Gastroesophageal sphincter (tissue), 4 donors: ENCODE measurements around the gene MISP3. TPM values are rescaled to one million over a fixed set of nuclear protein-coding genes. Genes with fewer than 3 reads are reported as not detected.

Source experiments
- ATAC-seq: fragments of 150-250 bp; one replicate; pipeline ENCODE4 v1.9.1; 2016; ENCODE audit warnings: mild to moderate bottlenecking, moderate library complexity
- H3K27ac ChIP-seq, 4 donors: fragments of 200-600 bp; sonication (generic) in 3 of 4; 1 replicate in 3 of 4; 2 replicates in 1 of 4; pipeline ENCODE4 v1.5.1; 2016 to 2019
- H3K27me3 ChIP-seq: fragments of 200-600 bp; sonication (generic); one replicate; pipeline ENCODE4 v1.5.1; 2019
- H3K36me3 ChIP-seq, 2 donors: fragments of 200-600 bp; sonication (generic); one replicate each; pipeline ENCODE4 v1.5.1; 2019; ENCODE audit warnings: control low read depth in 1 of 2
- H3K4me1 ChIP-seq, 3 donors: fragments of 200-600 bp; sonication (generic); 1 replicate in 2 of 3; 2 replicates in 1 of 3; pipeline ENCODE4 v1.5.1; 2016 to 2019; ENCODE audit warnings: control low read depth in 2 of 3
- H3K4me3 ChIP-seq, 2 donors: fragments of 200-600 bp; sonication (generic); one replicate each; pipeline ENCODE4 v1.5.1; 2019; ENCODE audit warnings: mild to moderate bottlenecking in 1 of 2, moderate library complexity in 1 of 2
- H3K9me3 ChIP-seq, 3 donors: fragments of 200-600 bp; sonication (generic); one replicate each; pipeline ENCODE4 v1.5.1; 2017 to 2019; ENCODE audit warnings: control low read depth in 2 of 3
- CTCF ChIP-seq, 4 experiments: fragments of 200-600 bp in 2 of 4; fragments of 450-650 bp in 2 of 4; sonication (generic) in 1 of 4; IDR thresholded peaks; one replicate each; pipeline ENCODE4 v1.5.1; 2017 to 2019; ENCODE audit warnings: antibody characterized with exemption in 4 of 4, mild to moderate bottlenecking in 2 of 4, moderate library complexity in 2 of 4
- EP300 ChIP-seq: sonication (generic); formaldehyde crosslinking; IDR thresholded peaks from one replicate; pipeline ENCODE4 v1.6.1; 2017; ENCODE audit warnings: antibody characterized with exemption, mild to moderate bottlenecking
- POLR2A ChIP-seq, 2 donors: fragments of 450-650 bp; IDR thresholded peaks; one replicate each; pipeline ENCODE4 v1.6.1; 2017; ENCODE audit warnings: antibody characterized with exemption in 2 of 2, mild to moderate bottlenecking in 2 of 2, moderate library complexity in 1 of 2
- POLR2AphosphoS5 ChIP-seq: sonication (generic); formaldehyde crosslinking; IDR thresholded peaks from one replicate; pipeline ENCODE4 v1.6.1; 2017; ENCODE audit warnings: antibody characterized with exemption
- WGBS, 2 donors: methylation state at CpG; one replicate each; pipeline ENCODE4 v1.1.5; 2018; ENCODE audit warnings: low coverage in 1 of 2; 5-methylcytosine and 5-hydroxymethylcytosine counted together
- total RNA-seq, 4 donors: library from RNA; depleted of rRNA; stranded (reverse); fragments of >200 nt; gene quantifications; one replicate each; pipeline ENCODE4 v1.1.0, GENCODE V29; 2016

The MISP3 gene
- total RNA-seq, 4 donors from 2014 or later: 2.7 to 9.5 (median 5.6) TPM

GRCh38 chr19:14070268-14071050 lies 2.1 kb upstream of the MISP3 start:
- no peaks in the 10 kb centered on the region for H3K9me3 ChIP-seq
- no peak for ATAC-seq
- no peak overlapping the region for H3K27ac ChIP-seq
- no peak for TF ChIP-seq CTCF (IDR thresholded peaks at IDR 0.05)
- no peak for TF ChIP-seq POLR2A (IDR thresholded peaks at IDR 0.05)
- H3K4me1 ChIP-seq: peaks cover 0 to 40% (median 16%) of the 10 kb centered on the region in 3 donors
- no peak overlapping the region for H3K4me3 ChIP-seq
- H3K36me3 ChIP-seq: no peaks in the 10 kb centered on the region
- 98% methylated on average over 8 of the region's 43 CpGs; no CpG with 5 or more reads in 1 of the 2 donors for WGBS, 2 donors
- H3K27me3 ChIP-seq: no peaks in the 10 kb centered on the region

DNA sequence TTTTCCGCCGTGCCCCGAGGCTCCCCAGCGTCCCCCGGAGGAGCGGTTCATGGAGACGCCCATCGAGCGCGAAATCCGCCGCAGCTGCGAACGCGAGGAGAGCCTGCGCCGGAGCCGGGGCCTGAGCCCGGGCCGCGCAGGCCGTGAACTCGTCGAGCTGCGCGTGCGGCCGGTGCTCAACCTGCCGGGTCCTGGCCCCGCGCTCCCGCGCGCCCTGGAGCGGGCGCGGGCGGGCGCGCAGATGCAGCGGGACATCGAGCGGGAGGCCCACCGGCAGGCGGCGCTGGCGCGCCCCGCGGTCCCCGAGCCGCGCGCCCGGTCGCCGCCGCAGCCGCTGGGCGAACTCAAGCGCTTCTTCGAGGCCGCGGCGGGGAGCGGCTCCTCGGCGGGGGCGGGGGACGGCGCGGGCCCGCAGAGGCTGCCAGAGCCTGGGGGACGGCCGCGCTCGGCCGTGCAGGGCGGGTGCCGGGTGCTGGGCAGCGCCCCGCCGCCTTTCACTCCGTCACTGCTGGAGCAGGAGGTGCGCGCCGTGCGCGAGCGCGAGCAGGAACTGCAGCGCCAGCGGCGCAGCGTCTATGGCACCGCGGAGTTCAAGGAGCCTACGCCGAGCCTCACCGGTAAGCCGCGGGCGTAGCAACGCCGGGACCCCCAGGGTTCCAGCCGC lies 807 bp downstream of the MISP3 start:
- peak overlapping the region; percentile 71 to 95 (median 90) for H3K27ac ChIP-seq
- peaks cover 0 to 46% (median 19%) of the 10 kb centered on the region in 3 donors for H3K4me1 ChIP-seq
- H3K27me3 ChIP-seq: no peaks in the 10 kb centered on the region
- peak overlapping the region; percentile 41 to 67 for H3K4me3 ChIP-seq
- no peaks in the 10 kb centered on the region for H3K36me3 ChIP-seq
- no CpG with 5 or more reads among the region's 106 CpGs for WGBS, 2 donors
- peak in 3 of 4 experiments; percentile 39 to 95 (median 86) for TF ChIP-seq CTCF (IDR thresholded peaks at IDR 0.05)
- TF ChIP-seq EP300: no peak
- peak; percentile 53 to 72 for TF ChIP-seq POLR2A (IDR thresholded peaks at IDR 0.05)
- TF ChIP-seq POLR2AphosphoS5: peak; percentile 50
- ATAC-seq: peak; percentile 71
- H3K9me3 ChIP-seq: no peaks in the 10 kb centered on the region

DNA sequence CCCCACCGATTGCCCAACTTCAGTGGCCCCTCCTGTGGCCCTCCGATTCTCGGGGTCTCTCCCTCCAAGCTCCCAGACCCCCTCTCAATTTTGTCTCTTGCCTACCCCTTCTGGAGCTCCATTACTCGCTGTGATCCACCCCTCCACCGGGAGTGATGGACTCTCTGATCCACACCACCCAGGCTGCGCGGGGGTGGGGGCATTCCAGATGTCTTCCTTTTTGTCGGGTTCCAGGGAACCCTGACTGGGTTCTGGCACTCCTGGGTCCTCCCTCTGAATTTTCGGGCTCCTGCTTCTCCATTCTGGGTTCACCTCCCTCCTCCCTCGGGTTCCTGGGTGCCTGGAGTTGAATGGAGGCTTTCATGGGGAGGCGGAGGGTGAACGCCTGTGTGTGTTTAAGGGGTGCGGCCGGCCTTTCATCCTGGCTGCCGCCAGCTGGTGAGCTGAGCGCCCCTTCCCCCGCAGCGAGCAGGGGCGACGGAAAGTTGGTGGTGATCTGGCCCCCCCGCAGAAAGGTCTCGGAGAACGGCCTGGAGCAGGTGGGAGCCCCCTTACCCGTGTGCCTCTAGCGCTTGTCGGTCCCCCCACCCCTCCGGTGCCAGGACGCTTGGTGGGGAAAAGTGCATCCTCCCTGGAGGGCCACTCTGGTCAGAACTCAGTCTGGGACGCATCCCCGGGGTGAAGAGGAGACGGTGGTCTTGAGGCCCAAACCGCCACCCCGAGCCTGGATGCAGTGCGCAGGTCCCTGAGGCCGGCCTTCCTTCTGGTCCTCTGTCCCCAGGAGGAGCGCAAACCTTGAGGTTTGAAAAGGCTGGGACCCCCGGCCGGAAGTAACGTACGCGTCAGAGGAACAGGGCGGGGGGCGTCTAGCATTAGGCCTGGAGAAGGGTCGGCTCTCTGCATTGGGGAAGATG lies 1.6 kb downstream of the MISP3 start:
- no peaks in the 10 kb centered on the region for H3K9me3 ChIP-seq
- TF ChIP-seq POLR2AphosphoS5: no peak
- TF ChIP-seq POLR2A (IDR thresholded peaks at IDR 0.05): peak in 1 of 2 donors; percentile 0
- WGBS, 2 donors: 0 to 2% methylated on average over 6 to 17 of the region's 44 CpGs
- peak overlapping the region; percentile 41 to 67 for H3K4me3 ChIP-seq
- H3K27ac ChIP-seq: peak overlapping the region; percentile 71 to 95 (median 90)
- H3K36me3 ChIP-seq: no peaks in the 10 kb centered on the region
- no peaks in the 10 kb centered on the region for H3K27me3 ChIP-seq
- peak; percentile 15 for ATAC-seq
- peaks cover 0 to 46% (median 19%) of the 10 kb centered on the region in 3 donors for H3K4me1 ChIP-seq

DNA sequence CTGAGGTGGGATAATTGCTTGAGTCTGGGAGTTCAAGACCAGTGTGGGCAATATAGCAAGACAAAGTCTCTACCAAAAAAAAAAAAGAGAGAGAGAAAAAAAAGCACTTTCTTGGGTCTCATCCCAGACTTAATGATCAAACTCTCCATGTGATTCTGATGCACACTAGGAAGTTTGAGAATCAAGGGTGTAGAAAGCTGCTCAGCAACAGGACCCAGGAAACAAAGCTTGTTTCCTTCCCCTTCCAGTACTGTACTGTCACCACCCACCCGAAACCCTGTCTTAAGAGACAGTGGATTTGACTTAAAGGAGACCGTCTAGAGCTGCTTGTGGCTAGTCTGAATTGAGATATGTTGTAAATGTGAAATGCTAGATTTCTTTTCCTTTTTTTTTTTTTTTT lies 5.8 kb downstream of the MISP3 start:
- Histone ChIP-seq H3K9me3 (no peaks in the 10 kb centered on the region), H3K27me3 (no peaks in the 10 kb centered on the region), H3K36me3 (no peaks in the 10 kb centered on the region), H3K27ac (no peak overlapping the region), H3K4me3 (no peak overlapping the region), H3K4me1 (peaks cover 0 to 52% (median 25%) of the 10 kb centered on the region in 3 donors)
- ATAC-seq: no peak
- TF ChIP-seq CTCF (IDR thresholded peaks at IDR 0.05): no peak
- TF ChIP-seq EP300: no peak
- TF ChIP-seq POLR2AphosphoS5: no peak
- TF ChIP-seq POLR2A (IDR thresholded peaks at IDR 0.05): no peak
- WGBS, 2 donors: 69 to 84% methylated on average over 2 of the region's 2 CpGs
